Activated naive CD4-positive, alpha-beta T cell treated with anti-CD3 and anti-CD28 coated beads, Interleukin-2, amount 10 ng/mL, durations not matched to agents 7 days and 5 days (primary cell): ENCODE measurements around the gene GALNT18.

Experiments used
- CTCF ChIA-PET: fragments of 350-600 bp; sonication (Branson Sonifier 250); formaldehyde crosslinking; loops from one replicate; lab custom pipeline; 2021; ENCODE audit warnings: antibody characterized with exemption; lab: Charles Lee
- DNase-seq: peaks from one replicate; pipeline ENCODE4 v3.0.0-alpha.2; 2020
- H3K27ac Mint-ChIP-seq: one replicate; pipeline ENCODE4 v1.8.0; 2021; ENCODE audit warnings: mild to moderate bottlenecking, moderate library complexity, mixed read lengths
- H3K27me3 Mint-ChIP-seq: one replicate; pipeline ENCODE4 v1.8.0; 2021; ENCODE audit warnings: mild to moderate bottlenecking, mixed read lengths
- H3K36me3 Mint-ChIP-seq: one replicate; pipeline ENCODE4 v1.8.0; 2021; ENCODE audit warnings: mixed read lengths
- H3K4me1 Mint-ChIP-seq: one replicate; pipeline ENCODE4 v1.8.0; 2021; ENCODE audit warnings: mixed read lengths
- H3K4me3 Mint-ChIP-seq: one replicate; pipeline ENCODE4 v1.8.0; 2021; ENCODE audit warnings: mild to moderate bottlenecking, moderate library complexity, mixed read lengths
- H3K9me3 Mint-ChIP-seq: one replicate; pipeline ENCODE4 v1.8.0; 2021; ENCODE audit warnings: mixed read lengths

Gene GALNT18

GRCh38 chr11:11444027-11444803 is 177.6 kb downstream of the GALNT18 start:
- CTCF ChIA-PET = no interaction called here
- H3K4me1 Mint-ChIP-seq = no peaks in the 10 kb centered on the region

DNA sequence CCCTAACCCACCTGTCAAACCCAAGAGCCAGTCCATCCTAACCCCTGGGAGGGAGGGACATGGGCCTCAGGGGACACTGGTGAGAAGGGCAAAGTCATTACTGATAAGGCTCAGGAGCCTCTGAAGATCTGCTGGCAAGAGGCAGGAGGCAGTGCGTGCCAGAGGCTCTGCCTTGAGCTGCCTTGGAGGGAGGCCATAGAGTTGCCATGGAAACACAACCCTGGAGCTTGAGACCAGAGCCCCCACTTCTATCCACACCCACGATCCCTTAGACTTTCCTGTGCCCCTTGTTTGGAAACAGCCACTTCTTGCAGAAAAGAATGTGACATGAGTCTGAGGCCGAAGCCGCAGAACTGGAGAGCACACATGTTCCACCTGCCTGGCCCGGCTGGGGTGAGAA is 179.0 kb downstream of the GALNT18 start:
- Mint-ChIP-seq H3K9me3 (no peaks in the 10 kb centered on the region), H3K27ac (no peak overlapping the region), H3K27me3 (no peaks in the 10 kb centered on the region), H3K4me3 (no peak overlapping the region), H3K36me3 (no peaks in the 10 kb centered on the region), H3K4me1 (no peaks in the 10 kb centered on the region)
- no peak for DNase-seq
- CTCF ChIA-PET = no interaction called here

More at GRCh38 chr11:11444027-11444803, 177.6 kb downstream of the GALNT18 start:
- no peak for DNase-seq
- H3K9me3 Mint-ChIP-seq = no peaks in the 10 kb centered on the region
- no peaks in the 10 kb centered on the region for H3K27me3 Mint-ChIP-seq
- H3K27ac Mint-ChIP-seq = peak overlapping the region; percentile 35
- H3K36me3 Mint-ChIP-seq = no peaks in the 10 kb centered on the region
- no peak overlapping the region for H3K4me3 Mint-ChIP-seq

- no peaks in the 10 kb centered on the region for H3K9me3 Mint-ChIP-seq
- no peaks in the 10 kb centered on the region for H3K36me3 Mint-ChIP-seq
- H3K4me1 Mint-ChIP-seq = no peaks in the 10 kb centered on the region
- CTCF ChIA-PET = no interaction called here
- no peak for DNase-seq
- no peak overlapping the region for H3K27ac Mint-ChIP-seq
- H3K27me3 Mint-ChIP-seq = no peaks in the 10 kb centered on the region
- no peak overlapping the region for H3K4me3 Mint-ChIP-seq
Observed at GRCh38 chr11:11441516-11441915, 180.3 kb downstream of the GALNT18 start.

GRCh38 chr11:11441091-11441490 is 180.7 kb downstream of the GALNT18 start:
- H3K36me3 Mint-ChIP-seq = no peaks in the 10 kb centered on the region
- H3K27ac Mint-ChIP-seq = no peak overlapping the region
- H3K27me3 Mint-ChIP-seq = no peaks in the 10 kb centered on the region
- CTCF ChIA-PET = no interaction called here
- DNase-seq = no peak
- no peaks in the 10 kb centered on the region for H3K9me3 Mint-ChIP-seq
- H3K4me1 Mint-ChIP-seq = no peaks in the 10 kb centered on the region
- H3K4me3 Mint-ChIP-seq = no peak overlapping the region

- Mint-ChIP-seq H3K27me3 (no peaks in the 10 kb centered on the region), H3K4me3 (no peak overlapping the region)
- CTCF ChIA-PET = no interaction called here
Observed at GRCh38 chr11:11440144-11440543, 181.7 kb downstream of the GALNT18 start.

GRCh38 chr11:11439591-11439990 is 182.2 kb downstream of the GALNT18 start:
- Mint-ChIP-seq H3K9me3 (no peaks in the 10 kb centered on the region), H3K4me1 (no peaks in the 10 kb centered on the region), H3K27ac (no peak overlapping the region), H3K4me3 (no peak overlapping the region), H3K27me3 (no peaks in the 10 kb centered on the region), H3K36me3 (no peaks in the 10 kb centered on the region)
- DNase-seq = no peak
- CTCF ChIA-PET = no interaction called here

More at GRCh38 chr11:11440144-11440543, 181.7 kb downstream of the GALNT18 start:
- Mint-ChIP-seq H3K4me1 (no peaks in the 10 kb centered on the region), H3K36me3 (no peaks in the 10 kb centered on the region), H3K27ac (no peak overlapping the region), H3K9me3 (no peaks in the 10 kb centered on the region)
- no peak for DNase-seq

DNA sequence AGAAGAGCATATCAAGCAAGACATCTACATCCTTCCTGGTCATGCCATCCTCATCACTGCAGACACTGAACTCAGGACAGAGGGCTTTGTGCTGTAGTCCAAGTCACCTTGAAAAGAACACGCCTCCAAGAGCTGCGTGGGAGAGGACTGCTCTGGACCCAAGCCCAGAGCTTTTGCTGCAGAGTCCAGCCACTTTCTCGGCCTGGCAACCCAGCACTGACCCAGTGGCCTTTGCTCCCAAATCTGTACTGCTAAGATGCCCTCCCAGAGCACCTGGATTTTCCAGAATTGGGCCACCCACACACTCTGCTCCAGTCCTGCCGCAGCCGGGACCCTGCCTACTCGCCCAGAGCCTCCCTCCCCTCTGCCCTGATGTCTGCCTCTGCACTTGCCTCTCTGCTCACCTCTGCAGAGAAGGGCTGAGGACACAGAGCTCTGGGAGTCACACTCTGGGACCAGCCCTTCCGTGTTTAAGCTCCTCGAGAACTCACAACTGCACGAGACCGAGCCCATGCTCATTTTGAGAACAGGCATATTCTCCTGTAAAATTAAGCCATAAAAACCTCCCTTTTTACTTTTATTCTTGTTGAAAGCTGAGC is 185.0 kb downstream of the GALNT18 start:
- Mint-ChIP-seq H3K4me3 (no peak overlapping the region), H3K9me3 (no peaks in the 10 kb centered on the region), H3K27ac (no peak overlapping the region), H3K4me1 (no peaks in the 10 kb centered on the region), H3K27me3 (peaks cover 3% of the 10 kb centered on the region), H3K36me3 (no peaks in the 10 kb centered on the region)
- no peak for DNase-seq
- CTCF ChIA-PET = no interaction called here

DNA sequence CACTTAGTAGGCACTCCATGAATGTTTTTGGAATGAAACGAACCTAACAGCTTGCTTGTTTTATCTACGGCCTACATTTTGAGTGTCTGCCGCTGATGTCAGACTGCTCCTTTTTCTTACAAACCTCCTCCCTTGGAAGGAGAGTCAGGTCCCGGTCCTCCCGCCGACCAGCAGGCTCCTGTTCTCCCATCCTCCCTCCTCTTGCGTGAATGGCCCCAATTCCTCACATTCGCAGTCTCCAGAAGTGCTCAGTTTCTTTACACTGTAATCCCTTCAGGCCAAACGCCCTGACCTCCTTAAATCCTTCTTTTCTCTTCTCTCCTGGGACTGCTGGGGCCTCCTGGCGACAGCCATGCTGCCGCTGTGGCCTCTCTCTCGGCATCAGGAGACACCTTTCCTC is 186.2 kb downstream of the GALNT18 start:
- CTCF ChIA-PET = no interaction called here
- Mint-ChIP-seq H3K36me3 (no peaks in the 10 kb centered on the region), H3K4me3 (no peak overlapping the region), H3K27me3 (peaks cover 3% of the 10 kb centered on the region), H3K4me1 (no peaks in the 10 kb centered on the region), H3K9me3 (no peaks in the 10 kb centered on the region), H3K27ac (no peak overlapping the region)
- DNase-seq = no peak

- Mint-ChIP-seq H3K36me3 (no peaks in the 10 kb centered on the region), H3K4me1 (no peaks in the 10 kb centered on the region), H3K27ac (no peak overlapping the region), H3K27me3 (peaks cover 3% of the 10 kb centered on the region), H3K9me3 (no peaks in the 10 kb centered on the region), H3K4me3 (no peak overlapping the region)
- CTCF ChIA-PET = interaction anchor here (0.6 kb wide), 1 partner anchor 10 kb away, joined by 4 read pairs; no protein-coding TSS in a partner anchor
- DNase-seq = no peak
Observed at GRCh38 chr11:11433960-11434359, 187.8 kb downstream of the GALNT18 start.

DNA sequence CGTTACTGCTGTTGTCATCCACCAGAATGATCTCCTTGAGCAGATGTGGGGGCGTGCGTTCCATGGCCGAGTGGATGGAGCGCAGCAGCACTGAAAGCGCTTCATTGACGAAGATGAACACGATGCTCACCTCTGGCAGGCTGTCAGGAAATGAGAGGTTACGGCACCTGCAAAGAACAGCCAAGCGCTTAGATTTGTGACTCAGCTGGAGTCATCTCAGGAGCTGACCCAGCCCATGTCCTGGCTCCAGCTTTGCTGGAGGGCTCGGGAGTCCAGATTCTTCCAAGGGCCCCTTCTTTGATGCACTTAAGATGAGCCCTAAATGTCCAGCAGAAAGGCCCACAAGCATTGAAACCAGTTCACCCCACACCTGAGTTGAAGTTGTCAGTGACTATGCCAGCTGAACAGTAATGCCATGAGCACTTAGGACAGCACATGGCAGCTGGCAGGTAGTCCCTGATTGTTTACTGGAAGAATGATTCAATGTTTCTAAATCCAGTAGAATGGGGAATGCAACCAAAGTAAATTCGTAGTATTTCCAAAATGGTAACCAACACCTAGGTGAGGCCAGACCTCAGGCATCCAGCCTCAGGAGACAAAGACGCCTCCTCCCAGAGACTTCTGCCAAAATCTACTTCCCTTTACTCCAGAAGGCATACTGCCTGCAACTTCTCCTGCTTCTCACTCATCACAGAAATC is 189.0 kb downstream of the GALNT18 start:
- CTCF ChIA-PET = no interaction called here
- H3K27me3 Mint-ChIP-seq = peaks cover 3% of the 10 kb centered on the region
- no peak overlapping the region for H3K27ac Mint-ChIP-seq

GRCh38 chr11:11430431-11430830 is 191.4 kb downstream of the GALNT18 start:
- Mint-ChIP-seq H3K4me1 (no peaks in the 10 kb centered on the region), H3K4me3 (no peak overlapping the region), H3K27me3 (peaks cover 3% of the 10 kb centered on the region), H3K36me3 (no peaks in the 10 kb centered on the region), H3K9me3 (no peaks in the 10 kb centered on the region), H3K27ac (no peak overlapping the region)
- DNase-seq = no peak
- CTCF ChIA-PET = no interaction called here

More for the DNA sequence above, 189.0 kb downstream of the GALNT18 start:
- Mint-ChIP-seq H3K9me3 (no peaks in the 10 kb centered on the region), H3K36me3 (no peaks in the 10 kb centered on the region), H3K4me1 (no peaks in the 10 kb centered on the region), H3K4me3 (no peak overlapping the region)
- DNase-seq = no peak

- no peak overlapping the region for H3K27ac Mint-ChIP-seq
- no peak for DNase-seq
- H3K4me1 Mint-ChIP-seq = no peaks in the 10 kb centered on the region
- H3K27me3 Mint-ChIP-seq = peaks cover 3% of the 10 kb centered on the region
- no peaks in the 10 kb centered on the region for H3K9me3 Mint-ChIP-seq
- CTCF ChIA-PET = no interaction called here
- no peaks in the 10 kb centered on the region for H3K36me3 Mint-ChIP-seq
- H3K4me3 Mint-ChIP-seq = no peak overlapping the region
Observed at GRCh38 chr11:11428714-11429113, 193.1 kb downstream of the GALNT18 start.

DNA sequence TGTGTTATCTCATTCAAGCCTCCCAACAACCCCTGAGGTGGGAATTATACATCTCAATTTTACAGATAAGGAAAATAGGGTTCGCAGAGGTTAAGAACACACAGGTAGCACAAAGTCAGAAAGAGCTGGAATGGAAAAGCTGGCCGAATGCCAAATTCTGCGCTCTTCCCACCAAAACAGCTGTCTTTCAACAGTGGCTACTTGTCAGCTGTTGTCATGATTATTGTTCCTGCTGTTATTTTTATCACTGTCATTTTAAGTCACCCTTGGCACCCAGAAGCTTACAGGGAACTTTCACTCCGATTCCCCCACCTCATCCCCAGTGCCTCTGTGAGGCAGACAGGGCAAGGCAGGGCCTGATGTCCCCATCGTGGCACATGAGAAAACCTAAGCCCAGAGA is 194.3 kb downstream of the GALNT18 start:
- Mint-ChIP-seq H3K27ac (no peak overlapping the region), H3K9me3 (no peaks in the 10 kb centered on the region), H3K36me3 (no peaks in the 10 kb centered on the region), H3K27me3 (no peaks in the 10 kb centered on the region), H3K4me1 (no peaks in the 10 kb centered on the region), H3K4me3 (no peak overlapping the region)
- no peak for DNase-seq
- CTCF ChIA-PET = no interaction called here

- Mint-ChIP-seq H3K27ac (no peak overlapping the region), H3K4me1 (no peaks in the 10 kb centered on the region), H3K9me3 (no peaks in the 10 kb centered on the region), H3K36me3 (no peaks in the 10 kb centered on the region), H3K4me3 (no peak overlapping the region), H3K27me3 (no peaks in the 10 kb centered on the region)
- no peak for DNase-seq
- CTCF ChIA-PET = no interaction called here
Observed at GRCh38 chr11:11427140-11427539, 194.7 kb downstream of the GALNT18 start.
